HepG2 (cell line): ENCODE data around the gene RUNDC1. TPM values are rescaled to one million over a fixed set of nuclear protein-coding genes. Genes with fewer than 3 reads are reported as not detected.

Experiments used
- HMG20B ChIP-seq: conservative IDR thresholded peaks from 2 replicates; pipeline ENCODE4 v1.6.1; 2016; ENCODE audit warnings: missing genetic modification reagents, missing compliant biosample characterization
- REXO4 ChIP-seq: sonication (generic); formaldehyde crosslinking; IDR thresholded peaks from 2 replicates; pipeline ENCODE4 v1.8.0; 2022; ENCODE audit warnings: missing genetic modification reagents, mild to moderate bottlenecking, borderline replicate concordance
- RFX1 ChIP-seq: fragments of 450-650 bp; IDR thresholded peaks from 2 replicates; pipeline ENCODE4 v1.6.1; 2017
- SALL1 ChIP-seq: sonication (generic); formaldehyde crosslinking; IDR thresholded peaks from 2 replicates; pipeline ENCODE4 v1.8.0; 2022; ENCODE audit warnings: mild to moderate bottlenecking, missing genetic modification reagents
- ZBTB3 ChIP-seq: sonication (generic); formaldehyde crosslinking; IDR thresholded peaks from 2 replicates; pipeline ENCODE4 v1.4.0; 2020; ENCODE audit warnings: low read depth, mild to moderate bottlenecking, moderate library complexity, missing genetic modification reagents, borderline replicate concordance
- ZNF232 ChIP-seq: sonication (generic); formaldehyde crosslinking; IDR thresholded peaks from 2 replicates; pipeline ENCODE4 v1.4.0; 2020; ENCODE audit warnings: missing genetic modification reagents, borderline replicate concordance
- ZNF260 ChIP-seq: sonication (generic); formaldehyde crosslinking; IDR thresholded peaks from 2 replicates; pipeline ENCODE4 v1.4.0; 2020; ENCODE audit warnings: missing genetic modification reagents, low read depth, mild to moderate bottlenecking, borderline replicate concordance
- ZNF263 ChIP-seq: sonication (generic); formaldehyde crosslinking; IDR thresholded peaks from 2 replicates; pipeline ENCODE4 v1.4.0; 2020; ENCODE audit warnings: missing genetic modification reagents
- ZNF547 ChIP-seq: sonication (generic); formaldehyde crosslinking; IDR thresholded peaks from 2 replicates; pipeline ENCODE4 v1.5.1; 2020; ENCODE audit warnings: mild to moderate bottlenecking, missing genetic modification reagents
- ZNF567 ChIP-seq: sonication (generic); formaldehyde crosslinking; IDR thresholded peaks from 2 replicates; pipeline ENCODE4 v1.8.1; 2023; ENCODE audit warnings: mild to moderate bottlenecking, missing genetic modification reagents, borderline replicate concordance
- ZNF790 ChIP-seq: sonication (generic); formaldehyde crosslinking; IDR thresholded peaks from 2 replicates; pipeline ENCODE4 v1.8.0; 2022; ENCODE audit warnings: missing genetic modification reagents, mild to moderate bottlenecking, borderline replicate concordance
- polyA plus RNA-seq, 8 experiments: library from polyadenylated mRNA; depleted of rRNA in 3 of 8; stranded (reverse) in 7 of 8; unstranded in 1 of 8; fragments of >200 nt; fragmentation: Illumina TruSeq in 4 of 8; extraction: Trizol in 4 of 8; gene quantifications; 2 replicates each; pipeline versions ENCODE4 v1.2.1 to v1.2.3, GENCODE V29; 2011 to 2016; ENCODE audit warnings: low read depth in 4 of 8, missing spikeins in 1 of 8, mixed read lengths in 1 of 8; ENCODE audit not compliant: insufficient read depth in 1 of 8
- total RNA-seq, 5 experiments: library from RNA; depleted of rRNA; stranded (reverse); fragments of >200 nt; fragmentation: Illumina TruSeq; extraction: Trizol; gene quantifications; 2 replicates each; pipeline ENCODE4 v1.2.3, GENCODE V29; 2016; ENCODE audit warnings: low read depth in 1 of 5
- TF ChIP-seq, protein P1 (sequence below), 2 experiments: sonication (generic) in 1 of 2; formaldehyde crosslinking in 1 of 2; IDR thresholded peaks; 2 replicates each; pipeline versions ENCODE4 v1.4.0 to v1.6.1; 2016 to 2020; ENCODE audit warnings: borderline replicate concordance in 1 of 2, low read depth in 1 of 2, mild to moderate bottlenecking in 1 of 2, missing genetic modification reagents in 1 of 2
- TF ChIP-seq, protein P2 (sequence below): sonication (generic); formaldehyde crosslinking; IDR thresholded peaks from one replicate; pipeline ENCODE4 v1.5.1; 2020; ENCODE audit warnings: mild to moderate bottlenecking, missing genetic modification reagents; ENCODE audit errors: not compliant biosample characterization

RUNDC1 gene
- total and polyA plus RNA-seq, 2 of the 13 experiments (the other 11 are each of a cell fraction or from before 2014, with no cell fraction given) = 10.3 to 11.4 TPM

DNA sequence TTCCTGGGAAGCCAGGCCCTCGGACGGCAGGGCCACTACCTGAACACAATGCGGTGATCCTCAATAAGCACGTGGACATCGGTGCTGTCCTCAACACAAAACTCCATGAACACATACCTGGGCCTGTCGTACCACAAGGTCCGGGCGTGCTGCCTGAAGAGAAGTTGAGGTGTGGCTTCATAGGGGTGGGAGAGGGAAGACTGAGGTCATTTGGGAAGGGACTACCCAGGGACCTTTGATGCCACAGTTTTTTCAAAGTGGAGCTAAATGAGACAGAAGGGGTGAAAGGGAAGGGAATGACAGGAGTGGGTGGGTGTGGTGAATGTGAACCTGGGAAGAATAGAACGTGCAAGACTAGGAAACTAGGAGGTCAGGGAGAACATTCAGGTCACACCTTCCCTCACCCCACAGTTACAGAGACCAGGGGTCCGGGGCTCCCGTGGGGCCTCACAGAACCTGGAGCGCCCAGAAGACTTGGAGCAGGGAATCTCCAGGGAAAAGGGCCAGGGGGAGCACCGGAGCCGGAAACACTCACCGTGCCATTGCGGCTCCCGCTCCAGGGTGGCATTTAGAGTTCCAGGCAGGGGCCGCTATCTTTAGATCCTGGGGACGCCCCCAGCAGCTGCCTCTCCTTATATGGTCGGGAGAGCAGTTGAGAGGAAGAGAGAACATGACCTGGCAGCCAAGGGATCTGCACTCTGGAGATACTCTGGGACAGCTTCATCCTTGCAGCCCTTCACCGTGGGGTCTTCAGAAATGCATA lies 673 bp upstream of the RUNDC1 start, which contains the start of gene PTGES3L (continued):
- TF ChIP-seq, protein P1, sequence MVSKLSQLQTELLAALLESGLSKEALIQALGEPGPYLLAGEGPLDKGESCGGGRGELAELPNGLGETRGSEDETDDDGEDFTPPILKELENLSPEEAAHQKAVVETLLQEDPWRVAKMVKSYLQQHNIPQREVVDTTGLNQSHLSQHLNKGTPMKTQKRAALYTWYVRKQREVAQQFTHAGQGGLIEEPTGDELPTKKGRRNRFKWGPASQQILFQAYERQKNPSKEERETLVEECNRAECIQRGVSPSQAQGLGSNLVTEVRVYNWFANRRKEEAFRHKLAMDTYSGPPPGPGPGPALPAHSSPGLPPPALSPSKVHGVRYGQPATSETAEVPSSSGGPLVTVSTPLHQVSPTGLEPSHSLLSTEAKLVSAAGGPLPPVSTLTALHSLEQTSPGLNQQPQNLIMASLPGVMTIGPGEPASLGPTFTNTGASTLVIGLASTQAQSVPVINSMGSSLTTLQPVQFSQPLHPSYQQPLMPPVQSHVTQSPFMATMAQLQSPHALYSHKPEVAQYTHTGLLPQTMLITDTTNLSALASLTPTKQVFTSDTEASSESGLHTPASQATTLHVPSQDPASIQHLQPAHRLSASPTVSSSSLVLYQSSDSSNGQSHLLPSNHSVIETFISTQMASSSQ (IDR thresholded peaks at IDR 0.05; ENCODE audit: low read depth) = no peak
- TF ChIP-seq, protein P1 (CRISPR knock-in tag; IDR thresholded peaks at IDR 0.05; ENCODE audit: borderline replicate concordance) = peak; percentile 36; the same call in 1 of the 2 replicates
- TF ChIP-seq ZNF263 (CRISPR knock-in tag) (peak; percentile 94), ZNF547 (CRISPR knock-in tag) (no peak), ZNF567 (CRISPR knock-in tag) (no peak), ZNF790 (CRISPR knock-in tag) (no peak), HMG20B (CRISPR knock-in tag) (0 out of 2 replicates have a peak, but pooled peaks have one; percentile 28), REXO4 (CRISPR knock-in tag) (no peak), SALL1 (CRISPR knock-in tag) (no peak), RFX1 (no peak), ZNF260 (CRISPR knock-in tag) (no peak), ZBTB3 (CRISPR knock-in tag) (no peak), ZNF232 (CRISPR knock-in tag) (peak; percentile 84; the same call in 1 of the 2 replicates)
- TF ChIP-seq, protein P2, sequence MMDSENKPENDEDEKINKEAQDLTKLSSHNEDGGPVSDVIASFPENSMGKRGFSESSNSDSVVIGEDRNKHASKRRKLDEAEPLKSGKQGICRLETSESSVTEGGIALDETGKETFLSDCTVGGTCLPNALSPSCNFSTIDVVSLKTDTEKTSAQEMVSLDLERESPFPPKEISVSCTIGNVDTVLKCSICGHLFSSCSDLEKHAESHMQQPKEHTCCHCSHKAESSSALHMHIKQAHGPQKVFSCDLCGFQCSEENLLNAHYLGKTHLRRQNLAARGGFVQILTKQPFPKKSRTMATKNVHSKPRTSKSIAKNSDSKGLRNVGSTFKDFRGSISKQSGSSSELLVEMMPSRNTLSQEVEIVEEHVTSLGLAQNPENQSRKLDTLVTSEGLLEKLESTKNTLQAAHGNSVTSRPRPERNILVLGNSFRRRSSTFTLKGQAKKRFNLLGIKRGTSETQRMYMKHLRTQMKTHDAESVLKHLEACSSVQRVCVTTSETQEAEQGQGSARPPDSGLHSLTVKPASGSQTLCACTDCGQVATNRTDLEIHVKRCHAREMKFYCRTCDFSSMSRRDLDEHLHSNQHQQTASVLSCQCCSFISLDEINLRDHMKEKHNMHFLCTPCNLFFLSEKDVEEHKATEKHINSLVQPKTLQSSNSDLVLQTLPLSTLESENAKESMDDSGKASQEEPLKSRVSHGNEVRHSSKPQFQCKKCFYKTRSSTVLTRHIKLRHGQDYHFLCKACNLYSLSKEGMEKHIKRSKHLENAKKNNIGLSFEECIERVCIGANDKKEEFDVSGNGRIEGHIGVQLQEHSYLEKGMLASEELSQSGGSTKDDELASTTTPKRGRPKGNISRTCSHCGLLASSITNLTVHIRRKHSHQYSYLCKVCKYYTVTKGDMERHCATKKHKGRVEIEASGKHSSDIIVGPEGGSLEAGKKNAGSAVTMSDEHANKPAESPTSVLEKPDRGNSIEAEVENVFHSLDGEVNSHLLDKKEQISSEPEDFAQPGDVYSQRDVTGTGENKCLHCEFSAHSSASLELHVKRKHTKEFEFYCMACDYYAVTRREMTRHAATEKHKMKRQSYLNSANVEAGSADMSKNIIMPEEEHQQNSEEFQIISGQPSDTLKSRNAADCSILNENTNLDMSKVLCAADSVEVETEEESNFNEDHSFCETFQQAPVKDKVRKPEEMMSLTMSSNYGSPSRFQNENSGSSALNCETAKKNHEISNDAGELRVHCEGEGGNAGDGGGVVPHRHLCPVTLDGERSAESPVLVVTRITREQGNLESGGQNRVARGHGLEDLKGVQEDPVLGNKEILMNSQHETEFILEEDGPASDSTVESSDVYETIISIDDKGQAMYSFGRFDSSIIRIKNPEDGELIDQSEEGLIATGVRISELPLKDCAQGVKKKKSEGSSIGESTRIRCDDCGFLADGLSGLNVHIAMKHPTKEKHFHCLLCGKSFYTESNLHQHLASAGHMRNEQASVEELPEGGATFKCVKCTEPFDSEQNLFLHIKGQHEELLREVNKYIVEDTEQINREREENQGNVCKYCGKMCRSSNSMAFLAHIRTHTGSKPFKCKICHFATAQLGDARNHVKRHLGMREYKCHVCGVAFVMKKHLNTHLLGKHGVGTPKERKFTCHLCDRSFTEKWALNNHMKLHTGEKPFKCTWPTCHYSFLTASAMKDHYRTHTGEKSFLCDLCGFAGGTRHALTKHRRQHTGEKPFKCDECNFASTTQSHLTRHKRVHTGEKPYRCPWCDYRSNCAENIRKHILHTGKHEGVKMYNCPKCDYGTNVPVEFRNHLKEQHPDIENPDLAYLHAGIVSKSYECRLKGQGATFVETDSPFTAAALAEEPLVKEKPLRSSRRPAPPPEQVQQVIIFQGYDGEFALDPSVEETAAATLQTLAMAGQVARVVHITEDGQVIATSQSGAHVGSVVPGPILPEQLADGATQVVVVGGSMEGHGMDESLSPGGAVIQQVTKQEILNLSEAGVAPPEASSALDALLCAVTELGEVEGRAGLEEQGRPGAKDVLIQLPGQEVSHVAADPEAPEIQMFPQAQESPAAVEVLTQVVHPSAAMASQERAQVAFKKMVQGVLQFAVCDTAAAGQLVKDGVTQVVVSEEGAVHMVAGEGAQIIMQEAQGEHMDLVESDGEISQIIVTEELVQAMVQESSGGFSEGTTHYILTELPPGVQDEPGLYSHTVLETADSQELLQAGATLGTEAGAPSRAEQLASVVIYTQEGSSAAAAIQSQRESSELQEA (CRISPR knock-in tag) = no peak
